ENCODE data around the gene LPIN1. TPM values are rescaled to one million over a fixed set of nuclear protein-coding genes. Genes with fewer than 3 reads are reported as not detected.

The LPIN1 gene
- total RNA-seq, 1 donor from 2014 or later, result 62.9 TPM

- H3K9me3 ChIP-seq, result no peaks in the 10 kb centered on the region
- intact Hi-C loops (cut with DNase I), result no loop called here
- no peaks in the 10 kb centered on the region for H3K4me1 ChIP-seq
- no peak for ATAC-seq
- no peaks in the 10 kb centered on the region for H3K36me3 ChIP-seq
- H3K4me3 ChIP-seq, result no peak overlapping the region
- no peaks in the 10 kb centered on the region for H3K27me3 ChIP-seq
- no peak overlapping the region for H3K27ac ChIP-seq
- no peak for TF ChIP-seq CTCF (IDR thresholded peaks at IDR 0.05)
- no peak for DNase-seq
These were observed 103.7 kb downstream of the LPIN1 start for GRCh38 chr2:11850082-11850481.

- Histone ChIP-seq H3K27ac (no peak overlapping the region), H3K36me3 (no peaks in the 10 kb centered on the region), H3K4me1 (no peaks in the 10 kb centered on the region), H3K4me3 (no peak overlapping the region), H3K9me3 (no peaks in the 10 kb centered on the region), H3K27me3 (no peaks in the 10 kb centered on the region)
- TF ChIP-seq CTCF (IDR thresholded peaks at IDR 0.05), result no peak
- no peak for DNase-seq
- peak; percentile 26 for ATAC-seq
- intact Hi-C loops (cut with DNase I), result no loop called here
These were observed 106.2 kb downstream of the LPIN1 start for GRCh38 chr2:11852526-11853196.

- H3K27me3 ChIP-seq, result no peaks in the 10 kb centered on the region
- H3K36me3 ChIP-seq, result no peaks in the 10 kb centered on the region
- intact Hi-C loops (cut with DNase I), result no loop called here
- TF ChIP-seq CTCF (IDR thresholded peaks at IDR 0.05), result no peak
- no peaks in the 10 kb centered on the region for H3K4me1 ChIP-seq
- ATAC-seq (no peak), DNase-seq (no peak)
- H3K27ac ChIP-seq, result no peak overlapping the region
- H3K9me3 ChIP-seq, result no peaks in the 10 kb centered on the region
- H3K4me3 ChIP-seq, result no peak overlapping the region
These were observed 106.8 kb downstream of the LPIN1 start for GRCh38 chr2:11853197-11853588.

- DNase-seq (no peak), ATAC-seq (no peak)
- no peaks in the 10 kb centered on the region for H3K4me1 ChIP-seq
- H3K36me3 ChIP-seq, result no peaks in the 10 kb centered on the region
- intact Hi-C loops (cut with DNase I), result no loop called here
- H3K4me3 ChIP-seq, result no peak overlapping the region
- TF ChIP-seq CTCF (IDR thresholded peaks at IDR 0.05), result no peak
- no peak overlapping the region for H3K27ac ChIP-seq
- H3K27me3 ChIP-seq, result no peaks in the 10 kb centered on the region
- no peaks in the 10 kb centered on the region for H3K9me3 ChIP-seq
These were observed 108.8 kb downstream of the LPIN1 start for GRCh38 chr2:11855064-11855760.

GRCh38 chr2:11856095-11856494 is 109.7 kb downstream of the LPIN1 start:
- H3K4me1 ChIP-seq, result no peaks in the 10 kb centered on the region
- DNase-seq (no peak), ATAC-seq (no peak)
- intact Hi-C loops (cut with DNase I), result no loop called here
- H3K4me3 ChIP-seq, result no peak overlapping the region
- H3K36me3 ChIP-seq, result no peaks in the 10 kb centered on the region
- no peak overlapping the region for H3K27ac ChIP-seq
- H3K9me3 ChIP-seq, result no peaks in the 10 kb centered on the region
- TF ChIP-seq CTCF (IDR thresholded peaks at IDR 0.05), result no peak
- no peaks in the 10 kb centered on the region for H3K27me3 ChIP-seq
